GM12875 (cell line): ENCODE data around the gene NPAS4.

ENCODE experiments used
- H3K4me3 ChIP-seq: one replicate; pipeline ENCODE4 v1.5.1; 2011; ENCODE audit warnings: low read depth, low read length, control low read depth
- TF ChIP-seq, protein P1 (sequence below): IDR thresholded peaks from 2 replicates; pipeline ENCODE4 v1.5.1; 2011; ENCODE audit warnings: low read depth, mild to moderate bottlenecking, control low read depth, inconsistent platforms, low read length, moderate library complexity, borderline replicate concordance; ENCODE audit not compliant: insufficient read depth

The NPAS4 gene

DNA sequence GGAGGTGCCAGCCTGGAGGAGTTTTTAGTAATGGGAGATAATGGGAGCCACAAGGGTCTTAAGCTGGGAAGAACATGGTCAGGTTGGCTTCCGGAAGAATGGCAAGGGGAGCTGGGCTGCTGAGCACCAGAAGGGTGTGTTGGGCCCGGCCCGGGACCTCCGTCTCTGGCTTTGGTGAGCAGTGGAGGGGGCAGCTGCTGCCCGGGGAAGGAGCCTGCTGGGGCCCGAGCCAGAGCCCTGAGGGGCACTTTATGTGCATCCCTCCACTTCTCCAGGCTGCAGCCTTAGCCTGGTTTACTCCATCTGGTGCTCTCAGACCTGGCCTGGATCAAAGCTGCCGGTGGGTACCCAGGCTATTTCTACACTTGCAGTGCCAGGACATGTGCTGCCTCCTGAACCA lies 8.7 kb upstream of the NPAS4 start:
- no peak overlapping the region for H3K4me3 ChIP-seq
- TF ChIP-seq, protein P1, sequence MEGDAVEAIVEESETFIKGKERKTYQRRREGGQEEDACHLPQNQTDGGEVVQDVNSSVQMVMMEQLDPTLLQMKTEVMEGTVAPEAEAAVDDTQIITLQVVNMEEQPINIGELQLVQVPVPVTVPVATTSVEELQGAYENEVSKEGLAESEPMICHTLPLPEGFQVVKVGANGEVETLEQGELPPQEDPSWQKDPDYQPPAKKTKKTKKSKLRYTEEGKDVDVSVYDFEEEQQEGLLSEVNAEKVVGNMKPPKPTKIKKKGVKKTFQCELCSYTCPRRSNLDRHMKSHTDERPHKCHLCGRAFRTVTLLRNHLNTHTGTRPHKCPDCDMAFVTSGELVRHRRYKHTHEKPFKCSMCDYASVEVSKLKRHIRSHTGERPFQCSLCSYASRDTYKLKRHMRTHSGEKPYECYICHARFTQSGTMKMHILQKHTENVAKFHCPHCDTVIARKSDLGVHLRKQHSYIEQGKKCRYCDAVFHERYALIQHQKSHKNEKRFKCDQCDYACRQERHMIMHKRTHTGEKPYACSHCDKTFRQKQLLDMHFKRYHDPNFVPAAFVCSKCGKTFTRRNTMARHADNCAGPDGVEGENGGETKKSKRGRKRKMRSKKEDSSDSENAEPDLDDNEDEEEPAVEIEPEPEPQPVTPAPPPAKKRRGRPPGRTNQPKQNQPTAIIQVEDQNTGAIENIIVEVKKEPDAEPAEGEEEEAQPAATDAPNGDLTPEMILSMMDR, result no peak

DNA sequence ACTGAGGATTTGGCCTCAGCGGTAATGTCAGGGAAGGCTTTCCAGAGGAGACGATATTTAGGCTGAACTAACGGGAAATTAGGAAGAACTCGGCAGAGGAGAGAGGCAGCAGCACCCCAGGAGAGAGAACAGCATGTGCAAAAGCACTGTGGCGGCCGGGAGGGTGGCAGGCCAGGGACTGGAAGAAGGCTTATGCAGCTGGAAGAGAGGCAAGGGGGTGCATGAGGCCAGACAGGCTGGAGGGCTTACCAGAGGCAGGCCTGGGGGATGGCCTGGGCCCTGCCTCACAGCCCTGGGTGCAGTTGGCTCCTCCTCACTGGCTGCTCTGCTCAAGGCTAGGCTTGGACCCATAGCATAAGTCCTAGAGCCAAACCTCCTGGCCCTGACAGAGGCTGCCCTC lies 7.7 kb upstream of the NPAS4 start:
- H3K4me3 ChIP-seq, result no peak overlapping the region
- TF ChIP-seq, protein P1, result no peak

DNA sequence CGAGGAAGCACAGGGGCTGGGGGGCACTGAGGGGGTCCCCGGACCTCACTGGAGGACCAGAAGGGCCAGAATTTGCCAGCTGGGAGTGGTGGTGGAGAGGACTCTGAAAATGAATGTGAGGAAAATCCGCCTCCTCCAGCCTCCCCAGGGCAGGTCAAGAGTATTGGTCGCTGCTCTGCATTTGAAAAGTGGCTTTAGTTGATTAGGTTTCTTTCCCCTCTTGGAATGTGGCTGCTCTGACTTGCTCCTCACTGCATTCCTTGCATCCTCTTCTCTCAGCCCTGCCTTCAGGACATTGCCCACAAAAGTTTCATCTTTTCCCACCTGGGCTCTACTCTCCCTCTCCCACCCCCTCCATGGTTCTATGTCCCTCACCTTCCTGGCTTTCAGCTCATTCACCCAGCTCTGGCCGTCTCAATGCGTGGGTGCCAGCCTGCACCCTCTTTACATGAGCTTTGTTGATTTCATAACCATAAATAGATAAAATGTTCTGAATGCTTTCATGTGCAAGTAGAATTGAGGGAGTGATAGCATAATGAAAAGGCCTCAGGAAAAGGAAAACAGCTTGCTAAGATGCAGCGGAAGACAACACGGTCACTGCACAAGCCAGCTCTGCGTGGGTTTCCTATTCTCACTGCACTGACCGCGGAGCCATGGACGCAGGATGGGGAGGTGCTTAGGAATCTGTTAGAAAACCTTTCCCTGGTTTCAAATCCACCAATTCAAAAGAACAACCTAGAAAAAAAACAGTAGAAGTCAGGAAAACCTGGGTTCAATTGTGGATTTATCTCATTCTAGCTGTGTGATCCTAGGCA lies 6.5 kb upstream of the NPAS4 start:
- TF ChIP-seq, protein P1, result no peak
- H3K4me3 ChIP-seq, result no peak overlapping the region

DNA sequence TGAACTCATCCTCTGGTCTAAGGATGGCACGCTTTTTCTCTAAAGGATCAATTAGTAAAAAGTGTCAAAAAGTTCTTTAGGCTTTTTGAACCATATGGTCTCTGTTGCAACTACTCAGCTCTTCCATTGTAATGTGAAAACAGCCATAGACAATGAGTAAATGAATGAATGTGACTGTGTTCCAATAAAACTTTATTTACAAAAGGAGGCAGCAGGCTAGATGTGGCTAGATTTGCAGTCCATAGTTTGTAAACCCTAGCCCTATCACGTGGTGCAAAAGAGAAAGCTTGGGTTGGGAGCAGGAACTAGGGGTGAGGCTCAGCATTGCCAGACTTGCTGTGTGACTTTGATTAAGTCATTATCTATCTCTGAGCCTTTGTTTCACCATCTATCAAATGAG lies 5.4 kb upstream of the NPAS4 start:
- no peak overlapping the region for H3K4me3 ChIP-seq
- TF ChIP-seq, protein P1, result no peak

DNA sequence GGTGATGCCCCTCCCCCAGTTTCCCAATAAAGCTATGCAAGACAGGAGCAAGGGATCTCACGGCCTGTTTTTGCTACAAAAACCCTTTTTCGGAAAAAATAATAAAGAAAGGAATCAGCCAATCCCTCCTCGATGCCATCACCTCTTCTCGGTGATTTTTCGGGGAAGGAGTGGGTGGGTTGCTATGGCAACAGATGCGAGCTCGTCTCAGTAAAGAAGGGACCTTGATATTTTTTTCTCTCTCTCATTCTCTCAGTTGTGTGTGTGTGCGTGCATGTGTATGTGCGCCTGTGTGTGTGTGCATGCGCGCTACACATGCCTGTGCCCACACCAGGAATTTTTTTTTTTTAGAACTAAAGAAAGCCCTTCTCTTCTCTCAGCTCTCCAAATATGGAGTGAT lies 3.8 kb upstream of the NPAS4 start:
- TF ChIP-seq, protein P1, result no peak

DNA sequence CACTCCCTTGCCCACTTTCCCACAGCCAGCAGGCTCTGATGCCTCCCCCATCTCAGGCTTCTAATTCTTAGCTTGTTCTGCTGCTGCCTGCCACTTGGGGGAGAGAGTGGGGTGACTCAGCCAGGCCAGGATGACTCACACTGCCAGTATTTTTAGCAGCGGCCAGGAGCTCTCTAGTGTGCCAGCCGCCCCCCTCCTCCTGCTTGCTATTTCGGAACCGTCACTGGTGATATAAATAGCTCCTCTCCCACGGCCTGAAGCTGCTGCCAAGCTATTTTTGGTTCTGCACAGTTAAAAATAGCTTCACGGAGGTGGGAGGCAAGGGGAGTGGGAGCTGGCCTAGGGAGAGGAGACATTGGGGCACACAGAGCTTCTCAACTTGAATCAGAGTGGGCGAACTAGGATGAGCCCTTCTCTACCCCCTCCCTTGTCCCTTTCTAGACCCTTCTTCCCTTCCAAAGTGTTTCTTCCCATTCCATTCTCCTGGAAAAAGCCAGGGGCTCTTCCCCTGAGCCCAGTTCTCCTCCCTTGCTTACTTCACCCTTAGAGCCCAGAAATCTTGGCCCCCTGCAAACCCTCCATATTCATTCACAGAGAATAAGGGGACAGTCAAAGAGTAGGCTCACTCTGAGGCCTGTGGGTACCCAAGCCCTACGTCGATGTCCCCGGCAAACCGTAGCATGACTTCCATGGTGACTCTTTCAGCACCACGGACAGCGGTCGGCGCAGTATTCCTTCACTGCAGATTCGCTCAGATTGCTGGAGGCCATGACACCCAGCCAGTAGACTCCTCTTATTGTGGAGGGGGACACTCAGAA lies 2.5 kb upstream of the NPAS4 start:
- TF ChIP-seq, protein P1, result peak; percentile 43; the same call in 1 of the 2 replicates
- no peak overlapping the region for H3K4me3 ChIP-seq

More for the DNA sequence above, 3.8 kb upstream of the NPAS4 start:
- no peak overlapping the region for H3K4me3 ChIP-seq
